ENCODE results near the gene XYLT1. TPM values are rescaled to one million over a fixed set of nuclear protein-coding genes. Genes with fewer than 3 reads are reported as not detected.

Gene XYLT1
- total RNA-seq, 1 experiment from 2014 or later: 13.0 TPM

DNA sequence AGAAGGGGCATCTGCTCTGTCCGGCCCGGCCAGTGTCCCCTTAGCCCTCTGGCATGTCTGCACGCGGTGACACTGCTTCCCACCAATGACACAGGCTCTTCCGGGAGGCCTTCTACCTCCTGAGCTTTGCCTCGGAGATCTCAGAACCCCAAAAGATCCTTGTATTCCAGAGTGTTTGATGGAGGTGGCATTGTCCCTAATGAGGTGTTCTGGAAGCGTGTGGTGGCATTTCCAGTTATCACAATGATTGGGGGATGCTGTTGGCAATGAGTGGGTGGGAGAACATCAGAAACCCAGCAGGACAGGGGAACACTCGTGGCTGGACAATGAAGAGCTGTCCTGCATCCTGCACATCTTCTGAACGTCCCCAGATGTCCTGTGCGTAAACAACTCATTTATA, 198.0 kb downstream of the XYLT1 start:
- Histone ChIP-seq H3K27me3 (replicated peaks) (no peaks in the 10 kb centered on the region), H3K4me3 (no peak overlapping the region), H3K9me3 (replicated peaks) (no peaks in the 10 kb centered on the region), H3K36me3 (no peaks in the 10 kb centered on the region), H3K4me1 (replicated peaks) (peaks cover 57% of the 10 kb centered on the region), H3K27ac (peak overlapping the region; percentile 70)
- DNase-seq (ENCODE audit: low read depth in 1 of 2, low spot score in 2 of 2): no peak

DNA sequence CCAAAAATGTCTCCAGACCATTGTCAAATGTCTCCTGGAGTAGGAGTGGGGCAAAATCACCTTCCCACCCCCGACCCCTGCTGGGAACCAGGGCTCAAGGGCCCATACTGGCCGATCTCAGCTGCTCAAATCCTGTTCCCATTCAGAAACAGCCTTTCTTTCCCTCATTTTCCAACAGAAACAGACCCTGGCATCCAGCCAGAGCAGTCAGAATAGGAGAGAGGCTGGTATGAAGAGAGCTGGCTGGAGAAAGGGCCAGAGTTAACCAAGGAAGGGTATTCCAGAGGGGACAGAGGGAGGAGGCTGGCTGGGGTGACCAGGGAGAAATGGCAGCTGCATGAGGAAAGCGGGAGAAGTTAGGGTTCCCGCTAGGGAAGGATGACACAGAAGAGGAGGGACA, 199.1 kb downstream of the XYLT1 start:
- Histone ChIP-seq H3K27me3 (replicated peaks) (no peaks in the 10 kb centered on the region), H3K9me3 (replicated peaks) (no peaks in the 10 kb centered on the region), H3K36me3 (no peaks in the 10 kb centered on the region), H3K4me1 (replicated peaks) (peaks cover 57% of the 10 kb centered on the region), H3K27ac (no peak overlapping the region), H3K4me3 (no peak overlapping the region)
- peak; percentile 52 to 55 for DNase-seq (ENCODE audit: low read depth in 1 of 2, low spot score in 2 of 2)

GRCh38 chr16:17270683-17271109, 200.1 kb downstream of the XYLT1 start:
- DNase-seq (ENCODE audit: low read depth in 1 of 2, low spot score in 2 of 2): peak in 1 of 2 experiments; percentile 33
- Histone ChIP-seq H3K4me1 (replicated peaks) (peaks cover 52% of the 10 kb centered on the region), H3K9me3 (replicated peaks) (no peaks in the 10 kb centered on the region), H3K27ac (no peak overlapping the region), H3K4me3 (no peak overlapping the region), H3K27me3 (replicated peaks) (no peaks in the 10 kb centered on the region), H3K36me3 (no peaks in the 10 kb centered on the region)

GRCh38 chr16:17270111-17270510, 200.6 kb downstream of the XYLT1 start:
- Histone ChIP-seq H3K9me3 (replicated peaks) (no peaks in the 10 kb centered on the region), H3K27me3 (replicated peaks) (no peaks in the 10 kb centered on the region), H3K4me3 (no peak overlapping the region), H3K36me3 (no peaks in the 10 kb centered on the region), H3K27ac (no peak overlapping the region), H3K4me1 (replicated peaks) (peaks cover 46% of the 10 kb centered on the region)
- DNase-seq (ENCODE audit: low read depth in 1 of 2, low spot score in 2 of 2): no peak

GRCh38 chr16:17269439-17269838, 201.3 kb downstream of the XYLT1 start:
- H3K4me3 ChIP-seq: no peak overlapping the region
- no peak for DNase-seq (ENCODE audit: low read depth in 1 of 2, low spot score in 2 of 2)
- no peaks in the 10 kb centered on the region for H3K36me3 ChIP-seq
- H3K27me3 ChIP-seq (replicated peaks): no peaks in the 10 kb centered on the region
- no peak overlapping the region for H3K27ac ChIP-seq
- peaks cover 39% of the 10 kb centered on the region for H3K4me1 ChIP-seq (replicated peaks)
- H3K9me3 ChIP-seq (replicated peaks): no peaks in the 10 kb centered on the region

DNA sequence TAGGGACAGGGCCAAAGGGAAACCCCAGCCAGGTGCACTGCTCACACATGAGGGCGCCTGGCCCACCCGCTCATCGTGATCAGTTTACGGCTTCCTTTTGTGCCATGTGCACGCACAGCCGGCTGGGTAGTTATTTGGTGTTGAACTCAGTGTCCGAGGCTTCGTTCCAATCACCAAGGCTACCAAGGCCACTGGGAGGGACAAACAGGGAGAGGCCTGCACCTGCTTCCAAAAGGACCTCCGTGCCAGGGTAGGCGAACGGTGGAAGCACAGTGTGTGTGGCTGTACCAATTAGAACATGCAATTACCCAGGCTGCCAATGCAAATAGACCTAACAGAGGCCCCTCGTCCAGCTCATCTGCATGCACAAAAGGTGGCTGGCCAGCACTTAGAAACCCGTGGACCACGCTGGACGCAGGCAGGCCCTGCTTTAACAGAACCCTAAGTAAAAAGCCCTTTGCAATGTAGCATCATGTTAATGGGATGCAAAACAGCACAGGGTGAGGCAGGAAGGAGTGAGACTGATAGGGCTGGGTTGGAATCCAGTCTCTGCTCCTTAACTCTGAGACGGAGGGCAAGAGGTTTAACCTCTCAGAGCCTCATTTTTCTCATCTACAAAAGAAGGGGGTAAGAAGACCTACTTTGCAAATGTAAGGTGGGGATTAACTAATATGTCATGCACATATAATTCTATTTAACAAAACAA, 204.0 kb downstream of the XYLT1 start:
- H3K4me1 ChIP-seq (replicated peaks): peaks cover 20% of the 10 kb centered on the region
- H3K36me3 ChIP-seq: no peaks in the 10 kb centered on the region
- H3K9me3 ChIP-seq (replicated peaks): no peaks in the 10 kb centered on the region
- H3K27me3 ChIP-seq (replicated peaks): no peaks in the 10 kb centered on the region
- H3K4me3 ChIP-seq: no peak overlapping the region
- DNase-seq (ENCODE audit: low read depth in 1 of 2, low spot score in 2 of 2): no peak
- H3K27ac ChIP-seq: no peak overlapping the region

GRCh38 chr16:17265154-17265553, 205.6 kb downstream of the XYLT1 start:
- no peaks in the 10 kb centered on the region for H3K36me3 ChIP-seq
- H3K27me3 ChIP-seq (replicated peaks): no peaks in the 10 kb centered on the region
- no peak for DNase-seq (ENCODE audit: low read depth in 1 of 2, low spot score in 2 of 2)
- H3K4me1 ChIP-seq (replicated peaks): peaks cover 4% of the 10 kb centered on the region
- no peak overlapping the region for H3K4me3 ChIP-seq
- no peak overlapping the region for H3K27ac ChIP-seq
- no peaks in the 10 kb centered on the region for H3K9me3 ChIP-seq (replicated peaks)

- no peaks in the 10 kb centered on the region for H3K9me3 ChIP-seq (replicated peaks)
These were observed 209.4 kb downstream of the XYLT1 start for GRCh38 chr16:17261197-17261858.

GRCh38 chr16:17260276-17260849, 210.4 kb downstream of the XYLT1 start:
- H3K4me1 ChIP-seq (replicated peaks): no peaks in the 10 kb centered on the region
- no peak overlapping the region for H3K27ac ChIP-seq
- H3K27me3 ChIP-seq (replicated peaks): no peaks in the 10 kb centered on the region
- no peak overlapping the region for H3K4me3 ChIP-seq
- no peaks in the 10 kb centered on the region; the same call in 1 of the 2 replicates for H3K36me3 ChIP-seq
- H3K9me3 ChIP-seq (replicated peaks): no peaks in the 10 kb centered on the region
- DNase-seq (ENCODE audit: low read depth in 1 of 2, low spot score in 2 of 2): no peak

More at GRCh38 chr16:17261197-17261858, 209.4 kb downstream of the XYLT1 start:
- Histone ChIP-seq H3K27me3 (replicated peaks) (no peaks in the 10 kb centered on the region), H3K4me1 (replicated peaks) (no peaks in the 10 kb centered on the region), H3K27ac (no peak overlapping the region), H3K36me3 (no peaks in the 10 kb centered on the region), H3K4me3 (no peak overlapping the region)
- no peak for DNase-seq (ENCODE audit: low read depth in 1 of 2, low spot score in 2 of 2)

DNA sequence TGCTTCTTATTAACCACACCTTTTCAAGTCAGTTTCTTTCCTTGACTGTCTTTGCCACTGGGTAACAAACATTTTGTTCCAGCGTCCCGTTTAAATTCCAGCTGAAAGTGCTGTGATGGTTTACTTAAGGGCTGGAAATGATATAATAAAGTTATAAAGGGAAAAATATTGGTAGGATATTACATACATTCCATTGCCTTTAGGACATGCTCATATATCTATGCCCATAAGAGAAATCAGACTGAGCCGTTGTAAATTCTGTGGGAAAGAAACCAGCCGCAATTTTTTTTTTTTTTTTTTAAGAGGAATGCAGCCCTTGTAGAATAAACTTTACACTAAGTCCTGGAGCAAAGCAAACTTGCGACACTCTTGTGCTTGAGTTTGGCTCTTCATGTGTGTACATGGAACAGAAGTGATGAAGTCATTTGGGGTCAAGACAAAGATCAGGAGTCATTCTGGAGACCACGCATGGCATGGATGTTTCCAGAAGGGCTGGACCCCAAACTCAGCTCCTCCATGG, 210.9 kb downstream of the XYLT1 start:
- no peaks in the 10 kb centered on the region for H3K9me3 ChIP-seq (replicated peaks)
- H3K27me3 ChIP-seq (replicated peaks): no peaks in the 10 kb centered on the region
- H3K4me1 ChIP-seq (replicated peaks): no peaks in the 10 kb centered on the region
- H3K27ac ChIP-seq: no peak overlapping the region
- DNase-seq (ENCODE audit: low read depth in 1 of 2, low spot score in 2 of 2): no peak
- H3K4me3 ChIP-seq: no peak overlapping the region
- H3K36me3 ChIP-seq: no peaks in the 10 kb centered on the region; the same call in 1 of the 2 replicates

GRCh38 chr16:17258848-17259713, 211.7 kb downstream of the XYLT1 start:
- H3K4me3 ChIP-seq: no peak overlapping the region
- DNase-seq (ENCODE audit: low read depth in 1 of 2, low spot score in 2 of 2): no peak

GRCh38 chr16:17258077-17258599, 212.6 kb downstream of the XYLT1 start:
- H3K9me3 ChIP-seq (replicated peaks): no peaks in the 10 kb centered on the region
- no peak for DNase-seq (ENCODE audit: low read depth in 1 of 2, low spot score in 2 of 2)
- no peaks in the 10 kb centered on the region for H3K4me1 ChIP-seq (replicated peaks)
- H3K36me3 ChIP-seq: no peaks in the 10 kb centered on the region; the same call in 1 of the 2 replicates
- no peak overlapping the region for H3K27ac ChIP-seq
- no peaks in the 10 kb centered on the region for H3K27me3 ChIP-seq (replicated peaks)
- H3K4me3 ChIP-seq: no peak overlapping the region

More at GRCh38 chr16:17258848-17259713, 211.7 kb downstream of the XYLT1 start:
- no peaks in the 10 kb centered on the region for H3K9me3 ChIP-seq (replicated peaks)
- H3K27ac ChIP-seq: no peak overlapping the region
- no peaks in the 10 kb centered on the region for H3K27me3 ChIP-seq (replicated peaks)
- H3K36me3 ChIP-seq: no peaks in the 10 kb centered on the region; the same call in 1 of the 2 replicates
- H3K4me1 ChIP-seq (replicated peaks): no peaks in the 10 kb centered on the region

GRCh38 chr16:17257426-17258023, 213.2 kb downstream of the XYLT1 start:
- no peaks in the 10 kb centered on the region for H3K27me3 ChIP-seq (replicated peaks)
- H3K4me1 ChIP-seq (replicated peaks): no peaks in the 10 kb centered on the region
- H3K27ac ChIP-seq: no peak overlapping the region
- H3K9me3 ChIP-seq (replicated peaks): no peaks in the 10 kb centered on the region
- no peak overlapping the region for H3K4me3 ChIP-seq
- no peaks in the 10 kb centered on the region; the same call in 1 of the 2 replicates for H3K36me3 ChIP-seq
- DNase-seq (ENCODE audit: low read depth in 1 of 2, low spot score in 2 of 2): no peak
